Psoas muscle (tissue), 8 donors: ENCODE results near the gene TNC. TPM values are rescaled to one million over a fixed set of nuclear protein-coding genes. Genes with fewer than 3 reads are reported as not detected.

Experiments
- ATAC-seq, 4 donors: fragments of 200-7000 bp; cut with Tn5 transposase; one replicate each; pipeline ENCODE4 v1.9.1; 2020; ENCODE audit warnings: moderate library complexity in 3 of 4, mild to moderate bottlenecking in 2 of 4
- DNase-seq, 2 donors: peaks; one replicate each; pipeline ENCODE4 v3.0.0-alpha.2; 2020
- H3K27ac ChIP-seq: fragments of 200-600 bp; one replicate; pipeline ENCODE4 v1.8.0; 2022
- H3K27me3 ChIP-seq, 3 donors: fragments of 200-600 bp in 1 of 3; one replicate each; pipeline versions ENCODE4 v1.6.1 to v1.8.0; 2013 to 2022; ENCODE audit warnings: low read length in 2 of 3, mild to moderate bottlenecking in 2 of 3, moderate library complexity in 1 of 3; ENCODE audit not compliant: insufficient read depth in 3 of 3
- H3K36me3 ChIP-seq, 2 donors: fragments of 200-600 bp in 1 of 2; one replicate each; pipeline versions ENCODE4 v1.6.1 to v1.8.0; 2013 to 2022; ENCODE audit warnings: low read depth in 1 of 2, mild to moderate bottlenecking in 1 of 2, moderate library complexity in 1 of 2; ENCODE audit not compliant: insufficient read depth in 1 of 2
- H3K4me1 ChIP-seq: fragments of 200-600 bp; one replicate; pipeline ENCODE4 v1.8.0; 2022
- H3K4me3 ChIP-seq: fragments of 200-600 bp; one replicate; pipeline ENCODE4 v1.8.0; 2022; ENCODE audit warnings: mild to moderate bottlenecking
- H3K9me3 ChIP-seq: fragments of 200-600 bp; one replicate; pipeline ENCODE4 v1.8.0; 2022
- WGBS, 3 donors: extraction: QIAGEN DNeasy Blood & Tissue Kit; methylation state at CpG; one replicate each; pipeline versions ENCODE4 v1.1.6 to v1.1.7; 2013; 5-methylcytosine and 5-hydroxymethylcytosine counted together
- intact Hi-C, 2 donors: fragments of 100-400 bp; cut with DNase I; formaldehyde crosslinking; loops; one replicate each; pipeline versions ENCODE4 v1.11.0 to v1.14.2; 2022
- polyA plus RNA-seq, 3 donors: library from polyadenylated mRNA; stranded (reverse); fragments of 200-250 nt; gene quantifications; one replicate each; pipeline ENCODE4 v1.2.3, GENCODE V29; 2013
- total RNA-seq, 4 donors: library from RNA; stranded (reverse); fragmentation: NEBNext Ultra II Directional in 2 of 4; extraction: Animal tissue kit (Norgen Biotek cat#: 25700) in 2 of 4; gene quantifications; one replicate each; pipeline versions ENCODE4 v1.2.1 to v1.2.4, GENCODE V29; 2021 to 2023
- TF ChIP-seq, protein P1 (sequence below): fragments of 200-600 bp; IDR thresholded peaks from one replicate; pipeline ENCODE4 v1.8.0; 2022; ENCODE audit warnings: antibody characterized with exemption
- donor health status: healthy with polysubstance abuse.
- donor health status: DM: no; HTN: no; CAD: no; lungs with moderate emphysema.
- donor health status: Bipolar disorder and iron deficiency.
- donor health status: healthy.
- donor health status: DM: yes; HTN: yes; CAD: no.
- donor health status: DM: no; HTN: no; CAD: no.
- donor health status: DM: no; HTN: no; CAD: no.
- donor health status: DM: yes; HTN: yes; CAD: no.

Gene TNC
- total and polyA plus RNA-seq, 7 donors: 1.0 to 94.7 (median 2.8) TPM

DNA sequence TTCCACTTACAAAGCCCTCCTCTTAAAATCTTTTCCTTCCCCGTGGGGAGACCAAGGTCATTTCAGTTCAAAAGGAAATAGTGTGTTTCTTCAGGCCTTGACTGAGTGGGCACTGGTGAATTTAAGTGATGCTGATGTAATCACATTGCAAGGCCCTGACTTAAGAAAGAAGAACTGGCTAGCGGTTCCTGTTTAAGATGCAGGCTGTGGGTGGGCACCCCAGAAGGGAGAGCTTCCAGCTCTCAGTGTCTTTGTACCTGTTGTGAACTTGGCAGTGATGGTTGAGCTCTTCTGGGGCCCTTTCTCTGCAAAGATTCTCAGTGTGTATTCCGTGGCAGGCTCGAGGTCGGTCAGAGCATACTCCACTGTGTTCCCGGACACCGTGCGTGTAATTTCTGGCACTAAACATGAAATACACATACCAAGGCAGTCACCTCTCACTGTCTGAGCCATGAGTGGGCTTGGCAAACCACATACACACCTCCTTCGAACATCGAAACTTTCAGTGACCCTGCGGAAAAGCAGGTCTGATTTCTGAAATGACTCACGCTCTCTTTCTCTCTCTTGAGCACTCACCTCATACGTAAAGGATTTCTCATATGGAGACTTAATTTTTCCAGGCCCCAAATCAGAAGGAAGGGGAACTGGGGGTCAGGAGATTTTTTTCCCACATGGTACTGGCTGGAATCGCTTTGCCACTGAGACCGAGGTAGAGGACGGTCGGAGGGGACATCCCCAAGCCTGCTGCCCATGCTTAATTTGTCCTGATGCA is 81.9 kb downstream of the TNC start:
- Histone ChIP-seq H3K9me3 (no peaks in the 10 kb centered on the region), H3K27ac (no peak overlapping the region), H3K4me1 (no peaks in the 10 kb centered on the region), H3K4me3 (no peak overlapping the region), H3K36me3 (no peaks in the 10 kb centered on the region), H3K27me3 (no peaks in the 10 kb centered on the region)
- WGBS, 3 donors: 68 to 78% (median 70%) methylated on average over 17 of the region's 17 CpGs
- intact Hi-C loops: no loop called here
- TF ChIP-seq, protein P1, sequence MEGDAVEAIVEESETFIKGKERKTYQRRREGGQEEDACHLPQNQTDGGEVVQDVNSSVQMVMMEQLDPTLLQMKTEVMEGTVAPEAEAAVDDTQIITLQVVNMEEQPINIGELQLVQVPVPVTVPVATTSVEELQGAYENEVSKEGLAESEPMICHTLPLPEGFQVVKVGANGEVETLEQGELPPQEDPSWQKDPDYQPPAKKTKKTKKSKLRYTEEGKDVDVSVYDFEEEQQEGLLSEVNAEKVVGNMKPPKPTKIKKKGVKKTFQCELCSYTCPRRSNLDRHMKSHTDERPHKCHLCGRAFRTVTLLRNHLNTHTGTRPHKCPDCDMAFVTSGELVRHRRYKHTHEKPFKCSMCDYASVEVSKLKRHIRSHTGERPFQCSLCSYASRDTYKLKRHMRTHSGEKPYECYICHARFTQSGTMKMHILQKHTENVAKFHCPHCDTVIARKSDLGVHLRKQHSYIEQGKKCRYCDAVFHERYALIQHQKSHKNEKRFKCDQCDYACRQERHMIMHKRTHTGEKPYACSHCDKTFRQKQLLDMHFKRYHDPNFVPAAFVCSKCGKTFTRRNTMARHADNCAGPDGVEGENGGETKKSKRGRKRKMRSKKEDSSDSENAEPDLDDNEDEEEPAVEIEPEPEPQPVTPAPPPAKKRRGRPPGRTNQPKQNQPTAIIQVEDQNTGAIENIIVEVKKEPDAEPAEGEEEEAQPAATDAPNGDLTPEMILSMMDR: no peak
- peak in 2 of 4 donors; percentile 36 to 47 for ATAC-seq
- no peak for DNase-seq

GRCh38 chr9:115034801-115035200 is 83.2 kb downstream of the TNC start:
- no peaks in the 10 kb centered on the region for H3K4me1 ChIP-seq
- no peaks in the 10 kb centered on the region for H3K36me3 ChIP-seq
- no peak overlapping the region for H3K4me3 ChIP-seq
- no peaks in the 10 kb centered on the region for H3K27me3 ChIP-seq
- intact Hi-C loops: no loop called here
- TF ChIP-seq, protein P1: no peak
- 67 to 76% (median 70%) methylated on average over 1 of the region's 1 CpG for WGBS, 3 donors
- ATAC-seq (no peak), DNase-seq (no peak)
- no peak overlapping the region for H3K27ac ChIP-seq
- no peaks in the 10 kb centered on the region for H3K9me3 ChIP-seq

GRCh38 chr9:115033800-115034199 is 84.2 kb downstream of the TNC start:
- TF ChIP-seq, protein P1: no peak
- Histone ChIP-seq H3K36me3 (no peaks in the 10 kb centered on the region), H3K27ac (no peak overlapping the region), H3K27me3 (no peaks in the 10 kb centered on the region), H3K4me3 (no peak overlapping the region), H3K9me3 (no peaks in the 10 kb centered on the region), H3K4me1 (no peaks in the 10 kb centered on the region)
- intact Hi-C loops: no loop called here
- no peak for DNase-seq
- 92 to 94% (median 94%) methylated on average over 2 of the region's 2 CpGs for WGBS, 3 donors
- no peak for ATAC-seq

DNA sequence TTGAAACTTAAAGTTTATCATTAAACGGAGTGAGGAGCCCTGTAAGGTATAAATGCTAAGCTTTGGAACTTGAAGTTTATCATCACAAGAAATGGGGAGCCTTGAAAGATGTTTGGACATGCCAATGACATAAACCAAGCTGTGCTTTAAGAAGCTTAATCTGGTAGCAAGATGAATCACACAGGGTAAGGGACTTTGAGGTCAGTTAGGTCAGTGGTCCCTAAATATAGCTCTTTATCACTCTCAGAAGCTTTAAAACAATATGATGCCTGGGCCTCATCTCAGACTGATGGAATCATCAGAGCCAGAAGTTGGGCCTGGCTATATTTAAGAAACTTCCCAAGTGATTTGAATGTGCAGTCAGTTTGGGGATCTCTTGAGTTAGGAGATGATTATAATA is 85.7 kb downstream of the TNC start:
- intact Hi-C loops: no loop called here
- ATAC-seq (no peak), DNase-seq (no peak)
- Histone ChIP-seq H3K36me3 (no peaks in the 10 kb centered on the region), H3K27ac (no peak overlapping the region), H3K9me3 (no peaks in the 10 kb centered on the region), H3K27me3 (no peaks in the 10 kb centered on the region), H3K4me3 (no peak overlapping the region), H3K4me1 (no peaks in the 10 kb centered on the region)
- 81 to 82% (median 81%) methylated on average over 1 of the region's 1 CpG for WGBS, 3 donors
- TF ChIP-seq, protein P1: no peak

- Histone ChIP-seq H3K36me3 (no peaks in the 10 kb centered on the region), H3K27ac (no peak overlapping the region), H3K9me3 (no peaks in the 10 kb centered on the region), H3K4me3 (no peak overlapping the region), H3K27me3 (no peaks in the 10 kb centered on the region), H3K4me1 (no peaks in the 10 kb centered on the region)
- intact Hi-C loops: no loop called here
- TF ChIP-seq, protein P1: no peak
- 78 to 79% (median 78%) methylated on average over 4 of the region's 4 CpGs for WGBS, 3 donors
- DNase-seq: no peak
- ATAC-seq: no peak
These were observed 88.0 kb downstream of the TNC start for GRCh38 chr9:115030006-115030405.
